Activated gamma-delta T cell treated with Interleukin-2 at 50 U/mL for 16 hours (primary cell): ENCODE results near the gene NLGN2.
A peak's percentile ranks its signal among the peaks of the same experiment; 100 is the strongest.

Experiments used
- DNase-seq: peaks from one replicate; pipeline ENCODE4 v3.0.0-alpha.2; 2020

The NLGN2 gene

DNA sequence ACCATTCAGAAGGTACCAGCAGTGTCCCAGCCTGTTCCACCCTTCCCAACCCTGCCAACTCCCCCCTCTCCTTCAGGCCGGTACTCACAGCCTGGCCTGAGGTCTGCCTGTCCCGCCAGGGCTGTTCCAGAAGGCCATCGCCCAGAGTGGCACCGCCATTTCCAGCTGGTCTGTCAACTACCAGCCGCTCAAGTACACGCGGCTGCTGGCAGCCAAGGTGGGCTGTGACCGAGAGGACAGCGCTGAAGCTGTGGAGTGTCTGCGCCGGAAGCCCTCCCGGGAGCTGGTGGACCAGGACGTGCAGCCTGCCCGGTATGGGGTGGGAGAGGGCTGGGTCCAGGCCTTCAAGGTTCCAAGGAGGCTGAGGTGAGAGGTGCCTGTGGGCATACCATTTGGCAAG lies 7.2 kb downstream of the NLGN2 start:
- DNase-seq = no peak

DNA sequence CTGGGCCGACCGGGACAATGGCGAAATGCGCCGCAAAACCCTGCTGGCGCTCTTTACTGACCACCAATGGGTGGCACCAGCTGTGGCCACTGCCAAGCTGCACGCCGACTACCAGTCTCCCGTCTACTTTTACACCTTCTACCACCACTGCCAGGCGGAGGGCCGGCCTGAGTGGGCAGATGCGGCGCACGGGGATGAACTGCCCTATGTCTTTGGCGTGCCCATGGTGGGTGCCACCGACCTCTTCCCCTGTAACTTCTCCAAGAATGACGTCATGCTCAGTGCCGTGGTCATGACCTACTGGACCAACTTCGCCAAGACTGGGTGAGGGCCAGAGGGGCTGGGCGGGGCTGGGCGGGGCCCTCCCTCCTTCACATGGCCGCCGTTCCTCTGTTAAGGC lies 8.1 kb downstream of the NLGN2 start:
- DNase-seq = no peak

DNA sequence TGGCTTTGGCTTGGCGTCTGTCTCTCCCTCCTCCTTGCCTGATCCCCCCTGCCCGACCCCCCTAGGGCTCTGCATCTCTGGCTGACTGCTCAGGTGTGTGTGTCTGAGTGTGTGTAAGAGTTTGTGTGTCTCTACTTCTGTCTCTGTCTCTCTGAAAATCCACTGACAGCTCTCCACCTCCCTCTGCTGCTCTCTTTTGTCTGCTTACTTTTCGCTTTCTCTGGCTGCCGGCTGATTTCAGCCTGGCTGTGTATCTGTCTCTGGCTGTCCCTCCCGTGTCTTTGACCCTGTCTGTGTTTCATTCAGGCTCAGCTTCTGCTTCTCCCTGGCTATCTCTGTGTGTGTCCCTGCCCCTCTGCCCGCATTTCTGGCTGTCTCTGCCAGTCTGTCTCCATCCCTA lies 8.7 kb downstream of the NLGN2 start:
- DNase-seq = no peak

DNA sequence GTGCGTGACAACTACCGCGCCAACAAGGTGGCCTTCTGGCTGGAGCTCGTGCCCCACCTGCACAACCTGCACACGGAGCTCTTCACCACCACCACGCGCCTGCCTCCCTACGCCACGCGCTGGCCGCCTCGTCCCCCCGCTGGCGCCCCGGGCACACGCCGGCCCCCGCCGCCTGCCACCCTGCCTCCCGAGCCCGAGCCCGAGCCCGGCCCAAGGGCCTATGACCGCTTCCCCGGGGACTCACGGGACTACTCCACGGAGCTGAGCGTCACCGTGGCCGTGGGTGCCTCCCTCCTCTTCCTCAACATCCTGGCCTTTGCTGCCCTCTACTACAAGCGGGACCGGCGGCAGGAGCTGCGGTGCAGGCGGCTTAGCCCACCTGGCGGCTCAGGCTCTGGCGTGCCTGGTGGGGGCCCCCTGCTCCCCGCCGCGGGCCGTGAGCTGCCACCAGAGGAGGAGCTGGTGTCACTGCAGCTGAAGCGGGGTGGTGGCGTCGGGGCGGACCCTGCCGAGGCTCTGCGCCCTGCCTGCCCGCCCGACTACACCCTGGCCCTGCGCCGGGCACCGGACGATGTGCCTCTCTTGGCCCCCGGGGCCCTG lies 9.5 kb downstream of the NLGN2 start:
- DNase-seq = no peak

DNA sequence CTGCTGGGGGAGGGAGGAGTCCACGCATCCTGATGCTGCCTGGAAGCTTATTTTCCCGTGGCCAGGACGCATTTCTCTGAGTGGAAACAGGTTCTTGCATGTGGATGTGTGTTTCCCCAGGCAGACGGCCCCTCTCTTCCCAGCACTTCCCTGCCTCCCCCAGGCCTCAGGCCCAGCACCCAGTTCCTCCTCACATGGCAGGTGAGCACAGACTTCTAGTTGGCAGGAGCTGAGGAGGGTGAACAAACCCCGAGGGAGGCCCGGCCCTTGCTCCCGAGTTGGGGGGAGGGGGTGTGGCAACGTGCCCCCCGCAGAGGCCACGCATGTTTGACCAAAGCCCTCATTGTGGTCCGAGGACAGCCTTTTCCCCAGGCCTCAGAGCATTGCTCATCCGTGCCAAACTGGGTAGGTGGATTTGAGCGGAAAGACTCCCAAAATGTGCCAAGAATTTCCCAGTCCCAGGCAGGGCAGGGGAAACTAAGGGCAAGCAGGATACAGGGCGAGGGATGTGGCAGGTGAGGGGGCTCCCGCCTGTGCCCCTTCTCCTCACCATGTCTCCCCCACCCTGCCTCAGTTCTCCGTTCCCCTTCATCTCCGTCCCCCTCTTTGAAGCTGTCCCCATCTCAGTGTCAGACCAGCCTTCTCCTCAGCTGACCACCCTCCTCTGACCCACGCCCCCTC lies 11.0 kb downstream of the NLGN2 start:
- DNase-seq = no peak

DNA sequence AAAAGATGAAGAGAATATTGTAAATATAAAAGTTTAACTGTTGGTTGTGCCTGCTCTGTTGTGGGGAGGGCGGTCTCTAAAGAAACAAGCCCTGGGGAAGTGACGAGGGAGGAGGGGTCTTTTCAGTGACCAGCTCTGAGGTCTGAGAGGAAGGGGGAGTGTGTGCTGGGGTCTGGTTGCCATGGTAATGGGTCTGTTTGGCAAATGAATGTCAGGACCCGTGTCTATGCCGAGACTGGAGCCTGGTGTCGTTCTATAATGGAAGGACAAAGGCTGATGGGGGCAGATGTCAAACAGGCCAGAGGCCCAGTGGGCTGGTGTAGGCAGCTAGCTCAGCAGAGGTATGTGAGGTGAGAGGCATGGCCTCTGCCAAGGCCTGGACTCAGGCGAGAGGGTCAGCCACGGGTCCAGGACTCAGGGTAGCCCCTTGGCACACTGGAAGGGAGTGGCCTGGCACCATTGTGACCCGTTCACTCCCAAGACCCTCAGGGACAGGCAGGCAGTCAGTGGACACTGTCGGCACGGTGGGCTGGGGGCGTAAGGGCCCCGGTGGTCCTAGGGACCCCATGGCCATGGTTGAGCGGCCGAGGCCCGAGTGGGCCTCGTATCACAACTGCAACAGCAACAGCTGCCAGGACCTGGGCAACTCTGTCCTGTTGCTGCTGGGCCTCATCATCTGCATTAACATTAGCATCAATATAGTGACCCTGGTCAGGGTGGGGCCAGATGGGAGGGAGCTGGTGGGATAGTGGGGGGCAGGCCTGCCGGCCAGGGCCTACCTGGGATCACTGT lies 12.4 kb downstream of the NLGN2 start, which contains the start of gene SPEM1:
TSS of gene SPEM1 (plus strand) at position 506 of the 792 bp plus-strand sequence. CDS start at position 567, 61 bp downstream.
- no peak for DNase-seq

DNA sequence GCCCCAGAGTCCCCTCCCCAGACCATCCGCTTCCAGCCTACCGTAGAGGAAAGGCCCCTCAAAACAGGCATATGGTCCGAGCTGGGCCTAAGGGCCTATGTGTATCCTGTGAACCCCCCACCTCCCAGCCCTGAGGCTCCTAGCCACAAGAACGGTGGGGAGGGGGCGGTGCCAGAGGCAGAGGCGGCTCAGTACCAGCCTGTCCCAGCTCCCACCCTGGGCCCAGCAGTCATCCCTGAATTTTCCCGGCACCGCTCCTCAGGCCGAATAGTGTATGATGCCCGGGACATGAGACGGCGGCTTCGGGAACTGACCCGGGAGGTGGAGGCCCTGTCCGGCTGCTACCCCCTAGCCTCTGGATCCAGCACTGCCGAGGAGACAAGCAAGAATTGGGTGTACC lies 13.5 kb downstream of the NLGN2 start:
- DNase-seq = no peak

DNA sequence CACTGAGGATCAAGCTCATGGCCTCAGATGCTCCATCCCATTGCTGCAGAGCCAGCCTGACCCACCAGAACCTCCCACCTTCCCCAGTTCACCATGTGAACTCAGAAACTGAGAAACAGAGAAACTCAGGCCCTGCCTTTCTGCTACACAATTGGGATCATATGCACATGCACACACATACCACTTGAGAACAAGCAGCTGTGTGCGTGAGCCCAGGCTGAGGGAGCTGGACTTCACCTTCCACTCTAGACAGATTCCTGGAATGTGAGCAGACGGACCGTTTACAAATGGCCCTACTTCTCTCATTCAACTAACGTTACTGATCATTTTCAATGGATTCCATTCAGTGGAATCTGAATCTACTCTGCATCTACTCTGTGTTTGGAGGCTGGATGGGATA lies 16.0 kb downstream of the NLGN2 start:
- DNase-seq = no peak

DNA sequence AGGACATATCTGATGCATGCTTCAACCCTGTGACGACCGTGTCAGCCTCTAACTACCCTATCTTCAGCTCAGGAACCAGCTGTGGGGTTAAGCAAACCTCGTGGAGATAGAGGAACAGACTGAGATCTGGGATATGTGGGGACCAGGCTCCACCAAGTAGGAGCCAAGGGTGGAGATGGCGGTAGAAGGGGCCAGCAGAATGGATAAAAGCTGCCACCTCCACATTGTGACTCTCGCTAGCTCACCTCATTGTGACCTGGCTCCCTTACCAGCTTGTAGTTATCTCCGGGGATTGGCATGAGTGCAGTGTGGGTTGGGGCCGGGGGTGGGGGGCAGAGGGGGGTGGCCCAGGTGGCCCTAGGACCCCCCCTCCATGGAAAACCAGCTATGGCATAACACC lies 17.7 kb downstream of the NLGN2 start, which contains the start of gene SPEM2:
TSS of gene SPEM2 (plus strand) at position 301 of the 400 bp plus-strand sequence. CDS start at position 374, 73 bp downstream.
- DNase-seq = no peak

DNA sequence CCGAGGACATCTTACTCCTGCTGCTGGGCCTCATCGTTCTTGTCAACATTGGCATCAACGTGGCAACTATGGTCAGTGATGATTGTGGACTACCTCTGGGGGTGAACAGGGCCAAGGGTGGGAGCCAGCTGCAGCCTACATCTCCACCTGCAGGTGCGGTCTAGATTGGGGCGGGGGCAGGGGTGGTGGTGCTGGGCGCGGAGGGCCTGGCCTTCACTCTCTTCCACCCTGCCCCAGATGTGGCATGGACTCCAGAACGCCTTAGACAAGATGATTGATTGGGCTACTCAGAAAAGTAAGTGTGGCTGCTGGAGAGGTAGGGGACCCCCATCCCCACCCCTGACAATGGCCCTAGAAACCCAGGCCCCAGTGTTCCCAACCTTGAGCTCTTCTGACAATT lies 18.1 kb downstream of the NLGN2 start:
- DNase-seq = no peak

DNA sequence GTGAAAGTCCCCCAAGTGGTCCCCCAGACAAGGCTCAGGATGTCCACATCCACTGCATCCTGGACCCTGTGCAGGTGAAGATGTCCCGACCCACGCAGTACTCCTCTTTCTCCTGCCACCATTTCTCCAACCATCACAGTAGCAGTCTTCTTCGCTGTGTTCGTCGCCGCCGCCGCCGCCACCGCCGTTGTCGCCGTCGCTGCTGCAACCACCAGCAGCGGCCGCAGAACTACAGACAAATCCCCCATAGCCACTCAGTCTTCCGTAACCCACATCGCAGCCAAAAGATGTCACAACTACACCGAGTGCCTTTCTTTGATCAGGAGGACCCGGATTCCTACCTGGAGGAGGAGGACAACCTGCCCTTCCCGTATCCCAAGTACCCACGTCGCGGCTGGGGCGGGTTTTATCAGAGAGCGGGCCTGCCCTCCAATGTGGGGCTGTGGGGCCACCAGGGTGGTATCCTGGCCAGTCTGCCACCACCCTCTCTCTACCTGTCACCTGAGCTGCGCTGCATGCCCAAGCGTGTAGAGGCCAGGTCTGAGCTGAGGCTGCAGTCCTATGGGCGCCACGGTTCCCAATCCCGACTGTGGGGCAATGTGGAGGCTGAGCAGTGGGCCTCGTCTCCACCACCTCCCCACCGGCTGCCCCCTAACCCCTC lies 18.7 kb downstream of the NLGN2 start:
- DNase-seq = no peak

DNA sequence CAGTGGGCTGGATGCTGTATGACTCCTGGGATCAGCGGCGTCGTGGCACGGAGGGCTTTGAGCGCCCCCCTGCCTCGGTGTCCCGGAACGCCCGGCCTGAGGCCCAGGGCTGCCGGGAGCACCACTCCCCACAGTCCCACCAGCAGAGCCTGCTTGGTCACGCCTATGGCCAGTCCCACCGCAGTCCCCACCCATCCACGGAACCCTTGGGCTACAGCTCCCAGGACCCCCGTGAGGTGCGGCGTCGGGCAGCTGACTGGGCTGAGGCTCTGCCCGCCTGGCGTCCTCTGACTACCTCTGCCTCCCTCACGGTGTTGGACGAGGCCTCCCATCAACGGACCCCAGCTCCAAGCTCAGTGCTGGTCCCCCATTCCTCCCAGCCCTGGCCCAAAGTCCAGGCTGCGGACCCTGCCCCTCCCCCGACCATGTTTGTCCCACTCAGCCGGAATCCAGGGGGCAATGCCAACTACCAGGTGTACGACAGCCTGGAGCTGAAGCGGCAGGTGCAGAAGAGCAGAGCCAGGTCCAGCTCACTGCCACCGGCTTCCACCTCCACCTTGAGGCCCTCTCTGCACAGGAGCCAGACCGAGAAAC lies 19.3 kb downstream of the NLGN2 start:
- DNase-seq = no peak

DNA sequence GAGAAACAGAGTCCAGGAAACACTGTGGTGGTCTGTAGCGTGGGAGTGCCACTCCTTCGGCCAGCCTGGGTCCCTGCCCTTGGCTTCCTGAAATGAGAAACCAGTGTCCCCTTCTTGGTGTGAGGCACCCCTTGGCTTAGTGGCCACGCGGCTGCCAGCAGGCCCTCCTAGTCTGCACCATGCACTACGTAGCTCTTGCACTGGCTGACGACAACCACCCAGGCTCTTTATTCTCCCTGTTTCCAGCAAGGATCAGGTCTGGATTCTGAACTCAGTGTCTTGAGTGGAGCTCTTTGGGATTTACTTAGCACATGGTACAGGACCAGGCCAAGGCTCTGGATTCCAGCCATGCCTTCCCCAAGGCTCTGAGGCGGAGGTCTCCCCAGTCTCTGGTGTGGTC lies 19.9 kb downstream of the NLGN2 start:
- no peak for DNase-seq

DNA sequence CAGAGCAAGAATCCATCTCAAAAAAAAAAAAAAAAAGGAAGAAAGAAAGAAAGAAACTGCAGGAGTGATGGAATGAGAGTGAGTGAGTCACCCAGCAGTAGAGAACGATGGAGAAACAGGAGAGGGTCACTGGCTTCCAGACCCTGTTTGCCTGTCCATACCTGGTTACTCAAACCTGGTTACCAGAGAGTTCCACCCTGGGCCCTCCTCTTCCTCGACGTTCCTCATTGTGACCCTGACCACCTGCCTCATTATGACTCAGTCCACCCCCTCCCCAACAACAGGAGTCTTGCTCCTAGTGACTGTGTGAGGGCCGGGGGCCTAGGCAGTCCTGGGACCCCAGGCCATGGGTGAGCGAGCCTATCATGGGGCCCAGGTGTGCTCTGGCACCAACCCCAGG lies 20.9 kb downstream of the NLGN2 start, which contains the start of gene SPEM3:
TSS of gene SPEM3 (plus strand) at position 301 of the 400 bp plus-strand sequence. CDS start at position 347, 46 bp downstream.
- DNase-seq = no peak

DNA sequence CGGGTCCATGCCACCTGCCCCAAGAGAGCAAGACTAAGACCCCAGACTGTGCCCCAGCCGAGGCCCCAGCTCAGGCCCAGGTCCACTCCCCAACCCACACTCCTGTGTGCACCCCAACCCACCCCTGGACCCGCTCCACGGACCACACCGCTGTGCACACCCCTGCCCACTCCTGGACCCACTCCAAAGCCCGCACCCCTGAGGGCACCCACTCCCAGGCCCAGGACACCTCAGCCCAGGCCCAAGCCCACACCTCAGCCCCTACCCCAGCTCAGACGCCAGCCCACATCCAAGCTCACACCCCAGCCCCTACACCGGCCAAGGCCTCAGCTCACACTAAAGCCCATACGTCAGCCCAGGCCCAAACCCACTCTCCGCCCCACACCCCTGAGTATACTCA lies 22.1 kb downstream of the NLGN2 start:
- DNase-seq = no peak

DNA sequence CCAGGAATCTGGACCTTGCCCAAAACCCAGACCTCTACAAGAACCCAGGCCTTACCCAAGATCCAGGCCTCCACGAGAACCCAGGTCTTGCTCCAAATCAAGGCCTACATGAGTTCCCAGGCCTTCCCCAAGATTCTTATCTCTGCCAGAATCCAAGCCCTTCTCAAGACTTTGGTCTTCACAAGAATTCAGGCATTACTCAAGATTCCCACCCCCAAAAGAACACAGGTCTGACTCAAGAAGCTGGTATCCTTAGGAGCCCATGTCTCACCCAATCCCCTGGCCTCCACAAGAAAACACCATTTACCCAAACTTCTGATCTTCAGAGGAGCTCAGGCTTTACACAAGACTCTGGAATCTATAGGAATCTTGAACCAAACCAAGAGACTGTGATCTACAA lies 23.6 kb downstream of the NLGN2 start:
- DNase-seq = no peak

DNA sequence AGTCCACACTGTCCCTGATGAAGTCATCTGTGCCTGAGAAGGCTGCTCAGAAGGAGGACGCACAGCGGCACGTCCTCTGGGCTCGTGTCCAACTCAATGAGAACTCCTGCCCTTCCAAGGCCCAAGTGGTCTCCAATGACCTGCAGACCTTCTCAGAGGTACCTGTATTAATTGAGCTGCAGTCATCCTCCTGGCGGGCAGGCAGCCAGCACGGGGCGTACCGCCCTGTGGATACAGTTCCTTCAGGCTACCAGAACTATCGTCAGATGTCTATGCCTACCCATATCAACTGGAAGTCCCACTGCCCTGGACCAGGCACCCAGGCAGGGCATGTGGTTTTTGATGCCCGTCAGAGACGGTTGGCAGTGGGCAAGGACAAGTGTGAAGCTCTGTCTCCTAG lies 24.7 kb downstream of the NLGN2 start:
- no peak for DNase-seq

DNA sequence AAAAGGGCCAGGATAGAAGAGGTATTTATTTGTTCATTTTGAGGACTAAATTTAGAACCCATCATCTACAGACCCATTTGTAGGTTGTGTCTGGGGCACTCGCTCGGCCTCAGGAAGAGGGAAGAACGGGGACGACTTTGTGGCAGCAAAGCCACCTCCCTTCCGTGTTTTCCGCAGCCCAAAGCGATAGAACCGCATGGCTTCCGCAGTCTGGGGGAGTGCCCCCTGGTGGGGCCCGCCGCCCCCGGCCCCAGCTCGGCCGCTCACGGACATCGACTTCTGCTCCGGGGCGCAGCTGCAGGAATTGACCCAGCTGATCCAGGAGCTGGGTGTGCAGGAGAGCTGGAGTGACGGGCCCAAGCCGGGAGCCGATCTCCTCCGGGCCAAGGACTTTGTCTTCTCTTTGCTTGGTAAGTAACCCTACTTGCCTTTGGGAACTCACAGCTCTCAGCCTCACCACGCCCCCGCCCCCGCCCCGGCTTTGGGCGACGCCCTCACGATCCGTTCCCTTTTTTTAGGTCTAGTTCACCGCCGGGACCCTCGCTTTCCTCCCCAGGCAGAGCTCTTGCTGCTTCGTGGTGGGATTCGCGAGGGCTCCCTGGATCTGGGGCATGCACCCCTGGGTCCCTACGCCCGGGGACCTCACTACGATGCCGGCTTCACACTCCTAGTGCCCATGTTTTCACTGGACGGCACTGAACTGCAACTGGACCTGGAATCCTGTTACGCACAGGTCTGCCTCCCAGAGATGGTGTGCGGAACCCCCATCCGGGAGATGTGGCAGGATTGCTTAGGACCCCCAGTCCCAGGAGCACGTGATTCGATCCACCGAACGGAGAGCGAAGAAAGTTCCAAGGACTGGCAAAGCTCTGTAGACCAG lies 28.3 kb downstream of the NLGN2 start:
- DNase-seq = peak; percentile 52

DNA sequence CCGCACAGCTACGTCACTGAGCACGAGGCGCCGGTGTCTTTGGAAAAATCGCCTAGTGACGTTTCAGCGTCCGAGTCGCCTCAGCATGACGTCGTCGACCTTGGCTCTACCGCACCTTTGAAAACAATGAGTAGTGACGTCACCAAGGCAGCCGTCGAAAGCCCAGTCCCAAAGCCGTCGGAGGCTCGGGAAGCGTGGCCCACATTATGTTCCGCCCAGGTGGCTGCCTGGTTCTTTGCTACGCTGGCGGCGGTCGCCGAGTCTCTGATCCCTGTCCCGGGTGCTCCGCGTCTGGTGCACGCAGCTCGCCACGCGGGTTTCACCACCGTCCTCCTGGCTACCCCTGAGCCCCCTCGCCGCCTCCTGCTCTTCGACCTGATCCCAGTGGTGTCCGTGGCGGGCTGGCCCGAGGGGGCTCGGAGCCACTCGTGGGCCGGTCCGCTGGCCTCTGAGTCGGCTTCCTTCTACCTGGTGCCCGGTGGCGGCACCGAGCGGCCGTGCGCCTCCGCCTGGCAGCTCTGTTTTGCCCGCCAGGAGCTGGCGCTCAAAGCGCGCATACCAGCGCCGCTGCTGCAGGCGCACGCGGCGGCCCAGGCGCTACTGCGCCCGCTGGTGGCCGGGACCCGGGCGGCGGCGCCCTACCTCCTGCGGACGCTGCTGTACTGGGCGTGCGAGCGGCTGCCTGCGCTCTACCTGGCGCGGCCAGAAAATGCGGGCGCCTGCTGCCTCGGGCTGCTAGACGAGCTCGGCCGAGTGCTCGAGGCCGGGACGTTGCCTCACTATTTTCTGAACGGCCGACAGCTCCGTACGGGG lies 29.1 kb downstream of the NLGN2 start:
- peak; percentile 77 for DNase-seq

DNA sequence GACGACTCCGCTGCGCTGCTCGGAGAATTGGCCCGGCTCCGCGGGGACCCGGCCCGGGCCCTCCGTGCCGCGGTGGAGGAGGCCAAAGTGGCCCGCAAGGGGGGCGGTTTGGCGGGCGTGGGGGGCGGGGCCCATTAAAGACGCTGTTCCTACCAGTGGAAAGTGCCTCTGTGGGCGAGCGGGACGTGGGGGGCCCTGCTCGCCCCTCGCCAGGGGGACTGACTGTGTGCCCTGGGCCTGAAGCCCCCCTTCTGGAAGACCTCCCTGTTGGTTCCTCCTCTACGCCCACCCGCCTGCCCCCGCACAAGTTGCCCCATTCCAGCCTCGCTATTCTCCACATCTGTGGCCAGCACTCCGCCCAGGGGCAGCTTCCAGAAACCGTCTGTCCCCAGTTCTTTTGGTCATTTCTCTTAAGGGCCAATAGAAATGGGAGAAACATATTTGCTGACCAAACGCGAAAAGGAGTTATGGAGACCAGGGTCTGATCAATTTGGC lies 29.8 kb downstream of the NLGN2 start:
- DNase-seq = no peak
